ENCODE measurements around the gene CASTOR2.
"Not testable (repeated sequence)": the region's sequence is repeated elsewhere in the genome, so short reads cannot be mapped to it uniquely, and the experiment has no call there.

Gene CASTOR2

GRCh38 chr7:74994869-74995543 lies 30.5 kb downstream of the CASTOR2 start:
- DNase-seq (ENCODE audit: low spot score), result not testable (repeated sequence)

GRCh38 chr7:74996361-74996760 lies 31.9 kb downstream of the CASTOR2 start:
- not testable (repeated sequence) for DNase-seq (ENCODE audit: low spot score)

GRCh38 chr7:74997811-74998210 lies 33.3 kb downstream of the CASTOR2 start:
- DNase-seq (ENCODE audit: low spot score), result not testable (repeated sequence)

GRCh38 chr7:75001356-75001755 lies 36.9 kb downstream of the CASTOR2 start:
- DNase-seq (ENCODE audit: low spot score), result not testable (repeated sequence)

GRCh38 chr7:75010036-75010435 lies 45.5 kb downstream of the CASTOR2 start:
- DNase-seq (ENCODE audit: low spot score), result no peak

GRCh38 chr7:75017832-75018231 lies 53.3 kb downstream of the CASTOR2 start:
- no peak for DNase-seq (ENCODE audit: low spot score)

- no peak for DNase-seq (ENCODE audit: low spot score)
These were observed 54.3 kb downstream of the CASTOR2 start for GRCh38 chr7:75018570-75019364.

- DNase-seq (ENCODE audit: low spot score), result no peak
These were observed 55.3 kb downstream of the CASTOR2 start for GRCh38 chr7:75019800-75020199.

- no peak for DNase-seq (ENCODE audit: low spot score)
These were observed 60.4 kb downstream of the CASTOR2 start for GRCh38 chr7:75024922-75025321.

- no peak for DNase-seq (ENCODE audit: low spot score)
These were observed 63.8 kb downstream of the CASTOR2 start for GRCh38 chr7:75028299-75028698.

GRCh38 chr7:75033064-75033463 lies 68.6 kb downstream of the CASTOR2 start:
- no peak for DNase-seq (ENCODE audit: low spot score)

- no peak for DNase-seq (ENCODE audit: low spot score)
These were observed 69.3 kb downstream of the CASTOR2 start for GRCh38 chr7:75033826-75034225.

GRCh38 chr7:75038508-75038907 lies 74.0 kb downstream of the CASTOR2 start:
- no peak for DNase-seq (ENCODE audit: low spot score)

GRCh38 chr7:75039166-75039565 lies 74.7 kb downstream of the CASTOR2 start:
- DNase-seq (ENCODE audit: low spot score), result no peak

GRCh38 chr7:75039709-75040108 lies 75.2 kb downstream of the CASTOR2 start:
- no peak for DNase-seq (ENCODE audit: low spot score)

GRCh38 chr7:75040512-75040911 lies 76.0 kb downstream of the CASTOR2 start:
- DNase-seq (ENCODE audit: low spot score), result no peak

GRCh38 chr7:75042286-75042685 lies 77.8 kb downstream of the CASTOR2 start:
- DNase-seq (ENCODE audit: low spot score), result no peak

GRCh38 chr7:75042831-75043703 lies 78.6 kb downstream of the CASTOR2 start:
- DNase-seq (ENCODE audit: low spot score), result no peak

- no peak for DNase-seq (ENCODE audit: low spot score)
These were observed 81.4 kb downstream of the CASTOR2 start for GRCh38 chr7:75045881-75046280.

- DNase-seq (ENCODE audit: low spot score), result no peak
These were observed 84.2 kb downstream of the CASTOR2 start for GRCh38 chr7:75048435-75049379.

- no peak for DNase-seq (ENCODE audit: low spot score)
These were observed 85.3 kb downstream of the CASTOR2 start for GRCh38 chr7:75049817-75050216.
